NCI-H345 (cell line): ENCODE measurements around the gene GLCE.

Experiments used
- DNase-seq: peaks from one replicate; lab custom pipeline; 2025; lab: John Stamatoyannopoulos, UW

GLCE gene

GRCh38 chr15:69320977-69321554 is 160.6 kb downstream of the GLCE start:
- DNase-seq, result no peak
